ENCODE data around the gene DNALI1.

The DNALI1 gene

DNA sequence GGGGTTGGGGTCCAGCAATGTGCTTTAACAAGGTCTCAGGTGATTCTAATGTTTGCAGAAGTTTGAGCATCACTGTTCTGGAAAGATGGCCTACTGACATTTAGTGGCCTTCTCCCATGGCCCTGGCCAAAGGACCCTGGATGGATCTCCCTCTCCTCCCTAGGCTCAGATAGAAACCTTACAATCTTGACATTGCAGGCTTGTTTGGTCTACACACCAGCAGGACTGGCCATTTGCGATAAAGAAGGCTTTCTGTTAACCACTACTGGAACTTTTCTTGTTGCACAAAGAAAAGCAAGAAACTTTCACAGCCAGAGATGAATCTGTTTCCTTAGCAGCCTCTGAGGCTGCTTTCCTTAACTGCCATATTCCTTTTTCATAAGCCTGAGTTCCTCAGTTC is 6.2 kb downstream of the DNALI1 start:
- H3K9me3 ChIP-seq (ENCODE audit: insufficient read depth, low read length, severe bottlenecking): no peaks in the 10 kb centered on the region
- H3K4me1 ChIP-seq (ENCODE audit: insufficient read depth, low read length): no peaks in the 10 kb centered on the region
- no peaks in the 10 kb centered on the region for H3K79me2 ChIP-seq (ENCODE audit: insufficient read depth, low read length)
- no peak for DNase-seq
- no peaks in the 10 kb centered on the region for H3K27me3 ChIP-seq (ENCODE audit: insufficient read depth, low read length, poor library complexity)
- H3K36me3 ChIP-seq (ENCODE audit: insufficient read depth, low read length): peaks cover 32% of the 10 kb centered on the region
- H4K20me1 ChIP-seq (ENCODE audit: insufficient read depth, low read length): no peaks in the 10 kb centered on the region
- no peak overlapping the region for H3K4me2 ChIP-seq (ENCODE audit: insufficient read depth, low read length)
- H3K4me3 ChIP-seq (ENCODE audit: low read depth in 1 of 2, low read length in 2 of 2): no peak overlapping the region
- H3K27ac ChIP-seq (ENCODE audit: low read length): no peak overlapping the region
- no peak for TF ChIP-seq EZH2 (IDR thresholded peaks at IDR 0.05; ENCODE audit: borderline replicate concordance, low read depth, low read length, severe bottlenecking)
- TF ChIP-seq, protein P1, sequence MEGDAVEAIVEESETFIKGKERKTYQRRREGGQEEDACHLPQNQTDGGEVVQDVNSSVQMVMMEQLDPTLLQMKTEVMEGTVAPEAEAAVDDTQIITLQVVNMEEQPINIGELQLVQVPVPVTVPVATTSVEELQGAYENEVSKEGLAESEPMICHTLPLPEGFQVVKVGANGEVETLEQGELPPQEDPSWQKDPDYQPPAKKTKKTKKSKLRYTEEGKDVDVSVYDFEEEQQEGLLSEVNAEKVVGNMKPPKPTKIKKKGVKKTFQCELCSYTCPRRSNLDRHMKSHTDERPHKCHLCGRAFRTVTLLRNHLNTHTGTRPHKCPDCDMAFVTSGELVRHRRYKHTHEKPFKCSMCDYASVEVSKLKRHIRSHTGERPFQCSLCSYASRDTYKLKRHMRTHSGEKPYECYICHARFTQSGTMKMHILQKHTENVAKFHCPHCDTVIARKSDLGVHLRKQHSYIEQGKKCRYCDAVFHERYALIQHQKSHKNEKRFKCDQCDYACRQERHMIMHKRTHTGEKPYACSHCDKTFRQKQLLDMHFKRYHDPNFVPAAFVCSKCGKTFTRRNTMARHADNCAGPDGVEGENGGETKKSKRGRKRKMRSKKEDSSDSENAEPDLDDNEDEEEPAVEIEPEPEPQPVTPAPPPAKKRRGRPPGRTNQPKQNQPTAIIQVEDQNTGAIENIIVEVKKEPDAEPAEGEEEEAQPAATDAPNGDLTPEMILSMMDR (IDR thresholded peaks at IDR 0.05; ENCODE audit: borderline replicate concordance, extremely low read depth, low read length, poor library complexity, severe bottlenecking): no peak
- no peak overlapping the region for H3K9ac ChIP-seq (ENCODE audit: low read depth, low read length)
- no peak overlapping the region for H2AFZ ChIP-seq (ENCODE audit: low read depth, low read length)
- ATAC-seq (ENCODE audit: insufficient read depth, low read depth): no peak

DNA sequence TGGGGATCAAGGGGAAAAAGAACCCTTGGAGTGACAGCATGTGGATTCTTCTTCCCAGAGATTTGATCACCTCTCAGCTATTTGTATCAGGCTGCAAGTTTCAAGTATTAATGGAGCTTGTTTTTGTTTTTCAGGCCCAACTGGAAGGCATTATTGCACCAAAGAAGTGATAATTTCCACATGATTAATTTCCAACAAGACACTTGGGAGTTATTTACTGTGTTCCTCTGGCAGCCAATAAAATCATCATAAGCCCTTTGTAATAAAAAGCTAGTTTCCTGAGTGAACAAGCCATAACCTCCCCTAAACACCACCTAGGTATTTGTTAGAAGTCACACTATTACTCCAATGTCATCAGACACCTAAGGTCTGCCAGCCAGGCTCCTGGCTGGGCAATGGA is 8.2 kb downstream of the DNALI1 start:
- ATAC-seq (ENCODE audit: insufficient read depth, low read depth) (no peak), DNase-seq (no peak)
- no peaks in the 10 kb centered on the region for H3K4me1 ChIP-seq (ENCODE audit: insufficient read depth, low read length)
- no peak overlapping the region for H3K4me3 ChIP-seq (ENCODE audit: low read depth in 1 of 2, low read length in 2 of 2)
- no peak overlapping the region for H3K27ac ChIP-seq (ENCODE audit: low read length)
- no peak overlapping the region for H3K9ac ChIP-seq (ENCODE audit: low read depth, low read length)
- H3K79me2 ChIP-seq (ENCODE audit: insufficient read depth, low read length): no peaks in the 10 kb centered on the region
- H3K27me3 ChIP-seq (ENCODE audit: insufficient read depth, low read length, poor library complexity): no peaks in the 10 kb centered on the region
- H3K36me3 ChIP-seq (ENCODE audit: insufficient read depth, low read length): peaks cover 52% of the 10 kb centered on the region
- H4K20me1 ChIP-seq (ENCODE audit: insufficient read depth, low read length): no peaks in the 10 kb centered on the region
- no peak overlapping the region for H2AFZ ChIP-seq (ENCODE audit: low read depth, low read length)
- H3K4me2 ChIP-seq (ENCODE audit: insufficient read depth, low read length): no peak overlapping the region
- no peaks in the 10 kb centered on the region for H3K9me3 ChIP-seq (ENCODE audit: insufficient read depth, low read length, severe bottlenecking)
- TF ChIP-seq, protein P1 (IDR thresholded peaks at IDR 0.05; ENCODE audit: borderline replicate concordance, extremely low read depth, low read length, poor library complexity, severe bottlenecking): no peak
- no peak for TF ChIP-seq EZH2 (IDR thresholded peaks at IDR 0.05; ENCODE audit: borderline replicate concordance, low read depth, low read length, severe bottlenecking)

DNA sequence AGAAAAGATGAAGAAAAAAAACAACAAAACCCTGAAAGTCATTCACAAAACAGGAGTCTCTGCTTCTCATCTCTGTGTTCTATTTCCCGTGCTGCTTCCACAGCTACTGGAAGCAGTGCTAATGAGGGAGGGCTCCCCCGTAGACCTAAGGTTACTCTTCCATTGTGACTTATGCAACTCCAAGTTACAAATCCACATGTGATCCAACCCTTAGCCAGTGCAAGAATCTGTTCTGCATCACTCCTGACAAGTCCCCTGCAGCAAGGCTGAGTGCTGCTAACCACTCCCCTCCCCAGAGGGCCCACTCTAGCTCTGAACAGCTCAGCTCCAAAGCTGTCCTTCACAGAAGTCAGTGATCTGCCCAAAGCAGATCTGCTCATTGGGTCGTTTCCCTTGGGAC is 10.3 kb downstream of the DNALI1 start:
- TF ChIP-seq, protein P1 (IDR thresholded peaks at IDR 0.05; ENCODE audit: borderline replicate concordance, extremely low read depth, low read length, poor library complexity, severe bottlenecking): no peak
- no peak for TF ChIP-seq EZH2 (IDR thresholded peaks at IDR 0.05; ENCODE audit: borderline replicate concordance, low read depth, low read length, severe bottlenecking)
- H3K36me3 ChIP-seq (ENCODE audit: insufficient read depth, low read length): peaks cover 72% of the 10 kb centered on the region
- H3K27ac ChIP-seq (ENCODE audit: low read length): no peak overlapping the region

More for the DNA sequence above, 10.3 kb downstream of the DNALI1 start:
- H3K4me1 ChIP-seq (ENCODE audit: insufficient read depth, low read length): no peaks in the 10 kb centered on the region
- H4K20me1 ChIP-seq (ENCODE audit: insufficient read depth, low read length): no peaks in the 10 kb centered on the region
- no peak overlapping the region for H3K9ac ChIP-seq (ENCODE audit: low read depth, low read length)
- H3K4me3 ChIP-seq (ENCODE audit: low read depth in 1 of 2, low read length in 2 of 2): no peak overlapping the region
- ATAC-seq (ENCODE audit: insufficient read depth, low read depth): no peak
- no peak overlapping the region for H2AFZ ChIP-seq (ENCODE audit: low read depth, low read length)
- no peaks in the 10 kb centered on the region for H3K79me2 ChIP-seq (ENCODE audit: insufficient read depth, low read length)
- DNase-seq: no peak
- H3K27me3 ChIP-seq (ENCODE audit: insufficient read depth, low read length, poor library complexity): no peaks in the 10 kb centered on the region
- H3K9me3 ChIP-seq (ENCODE audit: insufficient read depth, low read length, severe bottlenecking): no peaks in the 10 kb centered on the region
- H3K4me2 ChIP-seq (ENCODE audit: insufficient read depth, low read length): no peak overlapping the region
